Measurements from ENCODE around the gene GLI2. TPM values are rescaled to one million over a fixed set of nuclear protein-coding genes. Genes with fewer than 3 reads are reported as not detected.

GLI2 gene
- total and polyA plus RNA-seq, 9 of the 15 experiments (the other 6 are each of a cell fraction or from before 2014, with no cell fraction given) = 0.24 TPM; not detected in 8

DNA sequence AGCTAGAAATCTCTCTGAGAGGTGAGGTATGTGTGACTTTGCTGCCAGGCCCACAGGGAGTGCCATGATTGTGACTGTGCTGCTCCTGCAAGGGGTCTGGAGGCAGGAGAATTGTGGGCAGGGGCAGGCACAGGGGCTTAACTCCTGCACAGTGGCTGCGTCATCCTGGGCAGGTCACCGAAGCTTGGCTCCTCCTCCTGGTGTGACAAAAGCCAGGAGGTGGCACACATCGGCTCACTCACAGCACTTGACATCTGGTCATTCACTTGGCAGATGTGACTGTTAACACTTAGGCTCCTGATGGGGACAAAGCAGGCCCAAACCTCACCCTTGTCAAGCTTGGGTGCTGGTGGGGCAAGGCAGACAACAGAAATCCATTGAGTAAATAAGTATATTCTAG, 36.4 kb upstream of the GLI2 start:
- CTCF ChIA-PET (ENCODE audit: low intra/inter-chr PET ratio) = interaction anchor here (0.7 kb wide), 1 partner anchor 371 kb away, joined by 3 read pairs; no protein-coding TSS in a partner anchor
- Histone ChIP-seq H2AFZ (ENCODE audit: low read depth, low read length) (no peak overlapping the region), H3K4me2 (ENCODE audit: insufficient read depth, low read length) (no peak overlapping the region), H3K36me3 (ENCODE audit: control insufficient read depth, insufficient read depth, low read length) (no peaks in the 10 kb centered on the region), H3K9ac (ENCODE audit: insufficient read depth in 1 of 2, low read depth in 2 of 2, low read length in 2 of 2) (no peak overlapping the region), H3K27me3 (ENCODE audit: control insufficient read depth in 2 of 2, insufficient read depth in 2 of 2, low read length in 2 of 2) (peaks cover 19 to 55% of the 10 kb centered on the region in 2 experiments), H3K4me3 (no peak overlapping the region), H3K9me3 (replicated peaks; ENCODE audit: control insufficient read depth, insufficient read depth, low read depth, low read length) (no peaks in the 10 kb centered on the region), H3K79me2 (ENCODE audit: control insufficient read depth, insufficient read depth, low read length) (no peaks in the 10 kb centered on the region), H3K4me1 (replicated peaks in 1 of 2; ENCODE audit: control insufficient read depth in 2 of 2, insufficient read depth in 2 of 2, low read length in 2 of 2) (no peaks in the 10 kb centered on the region), H3K27ac (ENCODE audit: extremely low read depth, low read depth, low read length) (no peak overlapping the region), H3K9me1 (ENCODE audit: control insufficient read depth, insufficient read depth, low read length) (no peaks in the 10 kb centered on the region), H4K20me1 (replicated peaks; ENCODE audit: control insufficient read depth, insufficient read depth, low read length) (peaks cover 7% of the 10 kb centered on the region)
- TF ChIP-seq MEF2A (IDR thresholded peaks at IDR 0.05; ENCODE audit: control insufficient read depth, low read depth, low read length) (no peak), STAG1 (CRISPR knock-in tag; IDR thresholded peaks at IDR 0.05; ENCODE audit: borderline replicate concordance) (no peak), GABPA (tag; conservative IDR thresholded peaks at IDR 0.05; ENCODE audit: low read depth) (no peak), KDM1A (IDR thresholded peaks at IDR 0.05) (no peak), ARID1B (IDR thresholded peaks at IDR 0.05) (no peak), SMAD1 (IDR thresholded peaks at IDR 0.05; ENCODE audit: low read depth, low read length, partially characterized antibody) (no peak), PREB (CRISPR knock-in tag; IDR thresholded peaks at IDR 0.05) (no peak), HDAC8 (tag; IDR thresholded peaks at IDR 0.05) (no peak), ZNF239 (CRISPR knock-in tag; IDR thresholded peaks at IDR 0.05) (no peak), HSF4 (CRISPR knock-in tag; IDR thresholded peaks at IDR 0.05; ENCODE audit: borderline replicate concordance) (no peak), ZFX (CRISPR knock-in tag; IDR thresholded peaks at IDR 0.05) (no peak), POLR2A (conservative IDR thresholded peaks at IDR 0.05) (no peak), STAT5B (CRISPR knock-in tag; IDR thresholded peaks at IDR 0.05) (no peak)
- TF ChIP-seq, protein P1, sequence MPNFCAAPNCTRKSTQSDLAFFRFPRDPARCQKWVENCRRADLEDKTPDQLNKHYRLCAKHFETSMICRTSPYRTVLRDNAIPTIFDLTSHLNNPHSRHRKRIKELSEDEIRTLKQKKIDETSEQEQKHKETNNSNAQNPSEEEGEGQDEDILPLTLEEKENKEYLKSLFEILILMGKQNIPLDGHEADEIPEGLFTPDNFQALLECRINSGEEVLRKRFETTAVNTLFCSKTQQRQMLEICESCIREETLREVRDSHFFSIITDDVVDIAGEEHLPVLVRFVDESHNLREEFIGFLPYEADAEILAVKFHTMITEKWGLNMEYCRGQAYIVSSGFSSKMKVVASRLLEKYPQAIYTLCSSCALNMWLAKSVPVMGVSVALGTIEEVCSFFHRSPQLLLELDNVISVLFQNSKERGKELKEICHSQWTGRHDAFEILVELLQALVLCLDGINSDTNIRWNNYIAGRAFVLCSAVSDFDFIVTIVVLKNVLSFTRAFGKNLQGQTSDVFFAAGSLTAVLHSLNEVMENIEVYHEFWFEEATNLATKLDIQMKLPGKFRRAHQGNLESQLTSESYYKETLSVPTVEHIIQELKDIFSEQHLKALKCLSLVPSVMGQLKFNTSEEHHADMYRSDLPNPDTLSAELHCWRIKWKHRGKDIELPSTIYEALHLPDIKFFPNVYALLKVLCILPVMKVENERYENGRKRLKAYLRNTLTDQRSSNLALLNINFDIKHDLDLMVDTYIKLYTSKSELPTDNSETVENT (CRISPR knock-in tag; IDR thresholded peaks at IDR 0.05) = no peak
- 4% methylated on average over 3 of the region's 3 CpGs for WGBS (ENCODE audit: insufficient coverage, low coverage, missing lambda C conversion rate)
- DNase-seq (ENCODE audit: extremely low read depth in 1 of 4, low spot score in 3 of 4) (no peak), ATAC-seq (no peak), FAIRE-seq (no peak)
- intact Hi-C loops (cut with micrococcal nuclease) = no loop called here
- no TSS peak for BruUV-seq (replicated peaks)
- in situ Hi-C loops (cut with MboI) = loop anchor here (5.0 to 25.0 kb wide), 2 partner anchors 378 to 638 kb away; no protein-coding TSS in a partner anchor
- POLR2A ChIA-PET = no interaction called here

Measured in K562 (cell line).